PC-3 (cell line): ENCODE measurements around the gene RHOB. TPM values are rescaled to one million over a fixed set of nuclear protein-coding genes. Genes with fewer than 3 reads are reported as not detected.
"Not testable (repeated sequence)": the region's sequence is repeated elsewhere in the genome, so short reads cannot be mapped to it uniquely, and the experiment has no call there.

Source experiments
- ATAC-seq: fragments of 200-7000 bp; cut with Tn5 transposase; 2 replicates; pipeline ENCODE4 v1.9.1; 2020; ENCODE audit warnings: mild to moderate bottlenecking, moderate library complexity
- BruUV-seq: library from RNA; stranded (reverse); fragments of 400-500 nt; replicated peaks from 2 replicates; lab custom pipeline; 2021; lab: Mats Ljungman, UMichigan
- CTCF ChIA-PET: fragments of 300-600 bp; sonication (Branson Sonifier 250); formaldehyde crosslinking; loops from one replicate; lab custom pipeline; 2022; ENCODE audit warnings: antibody characterized with exemption; lab: Charles Lee
- POLR2A ChIA-PET: fragments of 300-600 bp; sonication (Branson Sonifier 250); formaldehyde crosslinking; loops from one replicate; lab custom pipeline; 2022; ENCODE audit warnings: antibody characterized with exemption; ENCODE audit not compliant: unreplicated experiment; lab: Charles Lee
- DNase-seq: peaks from one replicate; pipeline ENCODE4 v3.0.0-alpha.2; 2015
- H2AFZ ChIP-seq: fragments of 300-600 bp; sonication (generic); 2 replicates; pipeline ENCODE4 v1.6.0; 2016; ENCODE audit warnings: antibody characterized with exemption, low read length
- H3F3A ChIP-seq: fragments of 300-600 bp; sonication (generic); one replicate; pipeline ENCODE4 v1.6.0; 2017; ENCODE audit warnings: antibody characterized with exemption, low read length, control low read depth, mild to moderate bottlenecking; ENCODE audit not compliant: unreplicated experiment
- H3K27ac ChIP-seq: fragments of 300-600 bp; sonication (generic); 2 replicates; pipeline ENCODE4 v1.5.1; 2016; ENCODE audit warnings: mild to moderate bottlenecking, low read length
- H3K27me3 ChIP-seq: fragments of 300-600 bp; sonication (generic); 2 replicates; pipeline ENCODE4 v1.6.1; 2016; ENCODE audit warnings: low read length, mixed read lengths
- H3K36me3 ChIP-seq: fragments of 300-600 bp; sonication (generic); 2 replicates; pipeline ENCODE4 v1.6.1; 2016; ENCODE audit warnings: low read depth, mixed run types, low read length, mixed read lengths
- H3K4me1 ChIP-seq: fragments of 300-600 bp; sonication (generic); 2 replicates; pipeline ENCODE4 v1.5.1; 2016; ENCODE audit warnings: low read length; ENCODE audit not compliant: insufficient read depth
- H3K4me2 ChIP-seq: fragments of 300-600 bp; sonication (generic); 2 replicates; pipeline ENCODE4 v1.6.0; 2016; ENCODE audit warnings: low read length
- H3K4me3 ChIP-seq: fragments of 300-600 bp; sonication (generic); 2 replicates; pipeline ENCODE4 v1.5.1; 2016; ENCODE audit warnings: mild to moderate bottlenecking, low read length, mixed read lengths
- H3K79me2 ChIP-seq: fragments of 300-600 bp; sonication (generic); 2 replicates; pipeline ENCODE4 v1.6.1; 2017; ENCODE audit warnings: low read length, mixed read lengths
- H3K9ac ChIP-seq: fragments of 300-600 bp; sonication (generic); 2 replicates; pipeline ENCODE4 v1.6.0; 2016; ENCODE audit warnings: mild to moderate bottlenecking, low read length
- H3K9me2 ChIP-seq: fragments of 300-600 bp; sonication (generic); replicated peaks from 2 replicates; pipeline ENCODE4 v1.6.1; 2016; ENCODE audit warnings: mixed run types, low read length, mixed read lengths
- H3K9me3 ChIP-seq: fragments of 300-600 bp; sonication (generic); 2 replicates; pipeline ENCODE4 v1.6.1; 2016; ENCODE audit warnings: low read length, mixed read lengths
- H4K20me1 ChIP-seq: fragments of 300-600 bp; sonication (generic); 2 replicates; pipeline ENCODE4 v1.6.1; 2016; ENCODE audit warnings: low read length, mixed read lengths
- CTCF ChIP-seq: fragments of 300-600 bp; sonication (generic); conservative IDR thresholded peaks from 2 replicates; pipeline ENCODE4 v1.5.1; 2017; ENCODE audit warnings: antibody characterized with exemption, low read depth, mild to moderate bottlenecking, low read length
- EZH2 ChIP-seq: fragments of 300-600 bp; sonication (generic); IDR thresholded peaks from one replicate; pipeline ENCODE4 v1.6.1; 2017; ENCODE audit warnings: antibody characterized with exemption, mild to moderate bottlenecking, low read length; ENCODE audit not compliant: unreplicated experiment
- EZH2phosphoT487 ChIP-seq: fragments of 300-600 bp; sonication (generic); IDR thresholded peaks from 2 replicates; pipeline ENCODE4 v1.6.1; 2018; ENCODE audit warnings: mild to moderate bottlenecking, antibody characterized with exemption, low read length, borderline replicate concordance
- intact Hi-C: fragments of 100-400 bp; cut with micrococcal nuclease; formaldehyde crosslinking; loops from 2 replicates; pipeline ENCODE4 v1.9.0; 2023
- total RNA-seq: library from RNA; depleted of rRNA; stranded (reverse); fragments of >200 nt; gene quantifications from 2 replicates; pipeline ENCODE4 v1.2.3, GENCODE V29; 2014

RHOB gene
- total RNA-seq, 1 experiment from 2014 or later = 88.5 TPM

- no TSS peak for BruUV-seq
- H3K4me3 ChIP-seq = no peak overlapping the region
- DNase-seq = no peak
- H3K9me3 ChIP-seq = peaks cover 2% of the 10 kb centered on the region; the same call in 1 of the 2 replicates
- H3K9ac ChIP-seq = no peak overlapping the region
- ChIA-PET CTCF (no interaction called here), POLR2A (interaction anchor here (0.8 kb wide), 1 partner anchor 33 kb away, joined by 17 read pairs; no protein-coding TSS in a partner anchor)
- no peaks in the 10 kb centered on the region for H4K20me1 ChIP-seq
- H3K27ac ChIP-seq = no peak overlapping the region
- no peak overlapping the region for H2AFZ ChIP-seq
- no peaks in the 10 kb centered on the region for H3K4me1 ChIP-seq
- H3K9me2 ChIP-seq = no peaks in the 10 kb centered on the region
- H3K4me2 ChIP-seq = no peak overlapping the region
- intact Hi-C loops = no loop called here
- no peaks in the 10 kb centered on the region for H3F3A ChIP-seq
- no peaks in the 10 kb centered on the region for H3K27me3 ChIP-seq
- TF ChIP-seq CTCF (no peak), EZH2phosphoT487 (no peak), EZH2 (no peak)
- no peaks in the 10 kb centered on the region for H3K79me2 ChIP-seq
- no peaks in the 10 kb centered on the region for H3K36me3 ChIP-seq
- no peak for ATAC-seq
These were observed 32.1 kb upstream of the RHOB start for GRCh38 chr2:20414806-20415205.

DNA sequence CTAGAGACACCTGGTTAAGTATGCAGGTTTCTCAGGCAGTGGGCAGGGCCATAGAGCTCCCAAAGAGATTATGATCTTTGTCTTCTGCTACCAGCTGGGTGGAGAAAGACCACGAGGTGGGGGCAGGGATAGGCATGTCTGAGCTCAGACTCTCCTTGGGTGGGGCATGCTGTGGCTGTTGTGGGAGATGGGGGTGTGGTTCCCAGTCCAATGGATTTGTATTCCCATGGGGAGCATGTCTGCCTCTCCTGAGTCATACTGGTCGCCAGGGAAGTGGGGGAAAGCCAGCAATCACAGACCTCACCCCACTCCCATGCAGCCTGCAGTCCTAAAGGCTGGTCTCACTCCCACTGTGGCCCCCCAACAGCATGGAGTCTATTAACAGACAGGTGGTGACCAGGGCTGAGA, 31.4 kb upstream of the RHOB start:
- Histone ChIP-seq H4K20me1 (no peaks in the 10 kb centered on the region), H2AFZ (no peak overlapping the region), H3K4me2 (no peak overlapping the region), H3K4me3 (no peak overlapping the region), H3F3A (no peaks in the 10 kb centered on the region), H3K4me1 (no peaks in the 10 kb centered on the region), H3K27me3 (no peaks in the 10 kb centered on the region), H3K79me2 (no peaks in the 10 kb centered on the region), H3K36me3 (no peaks in the 10 kb centered on the region), H3K9me3 (no peaks in the 10 kb centered on the region), H3K9ac (no peak overlapping the region), H3K27ac (no peak overlapping the region), H3K9me2 (no peaks in the 10 kb centered on the region)
- intact Hi-C loops = no loop called here
- CTCF ChIA-PET = no interaction called here
- BruUV-seq = no TSS peak
- ATAC-seq = no peak
- DNase-seq = peak; percentile 13
- TF ChIP-seq CTCF (no peak), EZH2 (no peak), EZH2phosphoT487 (no peak)
- POLR2A ChIA-PET = interaction anchor here (0.8 kb wide), 1 partner anchor 32 kb away, joined by 17 read pairs; no protein-coding TSS in a partner anchor

DNA sequence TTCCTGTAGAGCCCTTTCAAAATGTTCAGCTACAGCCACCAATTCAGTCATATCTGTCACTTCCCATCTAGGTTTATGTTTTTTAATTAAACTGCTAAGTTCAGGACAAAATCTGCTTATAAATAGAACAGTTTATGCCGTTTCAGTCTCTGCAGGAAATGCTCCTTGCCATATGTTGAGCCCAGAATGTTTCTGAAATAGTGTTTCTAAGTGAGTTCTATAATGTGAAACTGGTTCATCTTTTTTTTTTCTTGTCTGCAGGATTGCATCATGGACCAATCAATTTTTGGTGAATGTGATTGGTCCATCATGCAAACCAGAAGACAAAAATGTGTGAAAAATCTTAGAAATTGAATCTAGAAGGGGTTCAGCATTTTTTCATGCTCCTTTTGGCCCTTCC, 30.2 kb upstream of the RHOB start:
- no peak overlapping the region for H3K4me2 ChIP-seq
- BruUV-seq = no TSS peak
- ChIA-PET POLR2A (no interaction called here), CTCF (no interaction called here)
- H3K79me2 ChIP-seq = no peaks in the 10 kb centered on the region
- ATAC-seq (no peak), DNase-seq (no peak)
- H3K9me2 ChIP-seq = no peaks in the 10 kb centered on the region
- H3K27me3 ChIP-seq = no peaks in the 10 kb centered on the region
- H4K20me1 ChIP-seq = no peaks in the 10 kb centered on the region
- no peak overlapping the region for H3K9ac ChIP-seq
- peaks cover 4% of the 10 kb centered on the region for H3K4me1 ChIP-seq
- H3K36me3 ChIP-seq = no peaks in the 10 kb centered on the region
- no peak overlapping the region for H2AFZ ChIP-seq
- H3K27ac ChIP-seq = no peak overlapping the region
- intact Hi-C loops = no loop called here
- no peak for TF ChIP-seq CTCF
- no peak for TF ChIP-seq EZH2
- no peak for TF ChIP-seq EZH2phosphoT487
- H3F3A ChIP-seq = no peaks in the 10 kb centered on the region
- H3K9me3 ChIP-seq = no peaks in the 10 kb centered on the region
- H3K4me3 ChIP-seq = no peak overlapping the region

DNA sequence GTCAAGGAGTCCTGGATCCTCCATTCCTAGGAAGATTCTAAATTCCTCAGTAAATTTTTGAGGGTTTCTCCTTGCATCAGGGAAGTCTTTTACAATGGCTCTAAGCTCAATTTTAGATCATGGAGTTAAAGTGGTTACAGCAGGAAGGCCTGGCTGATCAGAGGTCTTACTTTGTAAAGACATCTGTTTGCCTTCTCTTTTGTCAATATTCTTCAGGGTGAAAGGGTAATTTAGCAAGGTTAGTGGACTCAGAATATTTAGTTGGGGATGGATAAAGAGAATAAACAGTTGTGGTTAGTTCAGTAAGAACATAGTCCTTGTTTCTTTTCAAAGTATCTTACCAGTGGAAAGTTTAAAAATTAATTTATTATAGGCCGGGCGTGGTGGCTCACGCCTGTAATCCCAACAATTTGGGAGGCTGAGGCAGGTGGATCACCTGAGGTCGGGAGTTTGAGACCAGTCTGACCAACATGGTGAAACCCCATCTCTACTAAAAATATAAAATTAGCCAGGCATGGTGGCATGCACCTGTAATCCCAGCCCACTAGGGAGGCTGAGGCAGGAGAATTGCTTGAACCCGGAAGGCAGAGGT, 29.5 kb upstream of the RHOB start:
- POLR2A ChIA-PET, H3K4me1 ChIP-seq, H3K9ac ChIP-seq, H2AFZ ChIP-seq, H3K9me3 ChIP-seq, H4K20me1 ChIP-seq, H3K79me2 ChIP-seq, DNase-seq, ATAC-seq, H3K36me3 ChIP-seq, H3K4me3 ChIP-seq, H3K27ac ChIP-seq, H3F3A ChIP-seq, H3K27me3 ChIP-seq, intact Hi-C loops, BruUV-seq, CTCF ChIA-PET, H3K9me2 ChIP-seq, H3K4me2 ChIP-seq: not testable (repeated sequence)
